Neuronal stem cell (in vitro differentiated cells): Measurements from ENCODE around the gene SCYGR3.

ENCODE experiments used
- DNase-seq: peaks from one replicate; pipeline ENCODE4 v3.0.0-alpha.2; 2013; ENCODE audit warnings: low spot score
- H2AFZ ChIP-seq: one replicate; pipeline ENCODE4 v1.6.1; 2013; ENCODE audit warnings: mild to moderate bottlenecking, low read length, inconsistent platforms
- H2AK5ac ChIP-seq: 2 replicates; pipeline ENCODE4 v1.6.1; 2013; ENCODE audit warnings: low read depth, mild to moderate bottlenecking, inconsistent platforms, low read length, moderate library complexity, mixed read lengths
- H2BK120ac ChIP-seq: 2 replicates; pipeline ENCODE4 v1.6.1; 2013; ENCODE audit warnings: low read depth, mild to moderate bottlenecking, inconsistent platforms, low read length, moderate library complexity, mixed read lengths
- H2BK12ac ChIP-seq: one replicate; pipeline ENCODE4 v1.6.1; 2013; ENCODE audit warnings: low read length, inconsistent platforms
- H2BK15ac ChIP-seq: 2 replicates; pipeline ENCODE4 v1.6.1; 2013; ENCODE audit warnings: mild to moderate bottlenecking, low read length, inconsistent platforms, mixed read lengths
- H2BK5ac ChIP-seq: one replicate; pipeline ENCODE4 v1.6.1; 2013; ENCODE audit warnings: inconsistent platforms, mild to moderate bottlenecking, low read length, moderate library complexity
- H3K14ac ChIP-seq: one replicate; pipeline ENCODE4 v1.6.1; 2013; ENCODE audit warnings: low read length, inconsistent platforms
- H3K18ac ChIP-seq: 2 replicates; pipeline ENCODE4 v1.6.1; 2013; ENCODE audit warnings: low read length, inconsistent platforms
- H3K23ac ChIP-seq: 2 replicates; pipeline ENCODE4 v1.6.1; 2013; ENCODE audit warnings: low read depth, mild to moderate bottlenecking, mixed read lengths, low read length, inconsistent platforms; ENCODE audit not compliant: poor library complexity
- H3K27ac ChIP-seq: replicated peaks from 3 replicates; pipeline ENCODE4 v1.5.1; 2013; ENCODE audit warnings: low read length, inconsistent platforms
- H3K27me3 ChIP-seq, 3 experiments: 2 replicates each; pipeline ENCODE4 v1.6.1; 2013; ENCODE audit warnings: low read length in 3 of 3, mild to moderate bottlenecking in 2 of 3, inconsistent platforms in 1 of 3, low read depth in 1 of 3, mixed read lengths in 1 of 3, moderate library complexity in 1 of 3; ENCODE audit not compliant: control insufficient read depth in 3 of 3, insufficient read depth in 3 of 3
- H3K36me3 ChIP-seq, 2 donors: replicated peaks in 1 of 2; 2 replicates each; pipeline ENCODE4 v1.6.1; 2013; ENCODE audit warnings: low read length in 2 of 2; ENCODE audit not compliant: control insufficient read depth in 2 of 2, insufficient read depth in 2 of 2
- H3K4ac ChIP-seq: 2 replicates; pipeline ENCODE4 v1.6.1; 2013; ENCODE audit warnings: inconsistent platforms, mild to moderate bottlenecking, low read length, moderate library complexity
- H3K4me1 ChIP-seq, 2 donors: 1 replicate in 1 of 2; 2 replicates in 1 of 2; pipeline ENCODE4 v1.6.1; 2013; ENCODE audit warnings: low read length in 2 of 2, low read depth in 1 of 2; ENCODE audit not compliant: control insufficient read depth in 2 of 2, insufficient read depth in 1 of 2
- H3K4me2 ChIP-seq: one replicate; pipeline ENCODE4 v1.6.1; 2013; ENCODE audit warnings: mild to moderate bottlenecking, low read length, inconsistent platforms; ENCODE audit not compliant: insufficient read depth, poor library complexity, severe bottlenecking
- H3K4me3 ChIP-seq, 2 donors: 2 replicates each; pipeline ENCODE4 v1.5.1; 2013; ENCODE audit warnings: low read length in 2 of 2, mild to moderate bottlenecking in 2 of 2, inconsistent platforms in 1 of 2, moderate library complexity in 1 of 2
- H3K79me1 ChIP-seq: one replicate; pipeline ENCODE4 v1.6.1; 2013; ENCODE audit warnings: low read depth, mild to moderate bottlenecking, inconsistent platforms, low read length, moderate library complexity
- H3K9ac ChIP-seq: one replicate; pipeline ENCODE4 v1.6.1; 2013; ENCODE audit warnings: mild to moderate bottlenecking, low read depth, low read length, inconsistent platforms; ENCODE audit not compliant: poor library complexity
- H3K9me3 ChIP-seq, 2 donors: replicated peaks in 1 of 2; 2 replicates each; pipeline versions ENCODE3 to v1.6.1; 2013; ENCODE audit warnings: low read length in 2 of 2, mild to moderate bottlenecking in 2 of 2, inconsistent platforms in 1 of 2, low read depth in 1 of 2, mixed read lengths in 1 of 2, moderate library complexity in 1 of 2; ENCODE audit not compliant: control insufficient read depth in 2 of 2, insufficient read depth in 1 of 2
- H4K8ac ChIP-seq: one replicate; pipeline ENCODE4 v1.6.1; 2013; ENCODE audit warnings: low read depth, mild to moderate bottlenecking, inconsistent platforms, low read length, moderate library complexity
- H4K91ac ChIP-seq: one replicate; pipeline ENCODE4 v1.6.1; 2013; ENCODE audit warnings: low read length, low read depth, mild to moderate bottlenecking, inconsistent platforms; ENCODE audit not compliant: poor library complexity
- WGBS, 2 donors: extraction: QIAGEN DNeasy Blood & Tissue Kit; methylation state at CpG; one replicate each; pipeline ENCODE4 v1.1.7; 2013; ENCODE audit warnings: missing lambda C conversion rate in 2 of 2, mixed read lengths in 1 of 2; ENCODE audit not compliant: insufficient read length in 2 of 2, insufficient replicate concordance in 1 of 2; ENCODE audit errors: extremely low coverage in 2 of 2; 5-methylcytosine and 5-hydroxymethylcytosine counted together

Gene SCYGR3

DNA sequence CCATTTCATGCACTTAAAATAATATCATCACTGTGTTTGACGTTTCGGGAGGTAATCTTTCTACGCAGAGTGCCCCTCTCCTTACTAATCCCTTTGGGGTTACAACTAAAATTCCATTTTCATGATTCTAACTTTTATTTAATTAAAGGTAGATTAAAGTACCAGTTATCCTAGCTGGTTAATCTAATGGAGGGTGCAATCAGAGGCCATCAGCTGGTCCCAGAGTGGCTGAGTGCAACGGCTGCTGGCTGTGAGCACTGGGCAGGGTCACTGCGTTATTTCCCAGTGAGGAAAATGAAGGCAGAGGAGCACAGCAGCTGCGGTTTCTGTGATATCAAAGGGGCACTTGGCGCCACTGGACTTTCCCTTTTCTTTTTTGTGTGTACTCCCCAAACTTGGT lies 14.8 kb upstream of the SCYGR3 start:
- H3K14ac ChIP-seq = no peak overlapping the region
- no peaks in the 10 kb centered on the region for H3K79me1 ChIP-seq
- no peak overlapping the region for H3K18ac ChIP-seq
- WGBS, 2 donors = no CpG with 5 or more reads among the region's 7 CpGs
- H3K4ac ChIP-seq = no peak overlapping the region
- H2AFZ ChIP-seq = no peak overlapping the region
- no peaks in the 10 kb centered on the region for H3K27me3 ChIP-seq
- H3K4me2 ChIP-seq = no peak overlapping the region
- no peak overlapping the region for H4K91ac ChIP-seq
- H2BK12ac ChIP-seq = no peak overlapping the region
- H3K36me3 ChIP-seq = no peaks in the 10 kb centered on the region
- H3K9ac ChIP-seq = no peak overlapping the region
- no peak overlapping the region for H3K23ac ChIP-seq
- no peak overlapping the region for H2BK15ac ChIP-seq
- H3K9me3 ChIP-seq = no peaks in the 10 kb centered on the region
- no peak overlapping the region for H3K4me3 ChIP-seq
- no peak overlapping the region for H2BK5ac ChIP-seq
- no peak overlapping the region for H4K8ac ChIP-seq
- H3K27ac ChIP-seq = no peak overlapping the region
- no peak overlapping the region for H2BK120ac ChIP-seq
- H2AK5ac ChIP-seq = no peak overlapping the region
- DNase-seq = no peak
- H3K4me1 ChIP-seq = no peaks in the 10 kb centered on the region

DNA sequence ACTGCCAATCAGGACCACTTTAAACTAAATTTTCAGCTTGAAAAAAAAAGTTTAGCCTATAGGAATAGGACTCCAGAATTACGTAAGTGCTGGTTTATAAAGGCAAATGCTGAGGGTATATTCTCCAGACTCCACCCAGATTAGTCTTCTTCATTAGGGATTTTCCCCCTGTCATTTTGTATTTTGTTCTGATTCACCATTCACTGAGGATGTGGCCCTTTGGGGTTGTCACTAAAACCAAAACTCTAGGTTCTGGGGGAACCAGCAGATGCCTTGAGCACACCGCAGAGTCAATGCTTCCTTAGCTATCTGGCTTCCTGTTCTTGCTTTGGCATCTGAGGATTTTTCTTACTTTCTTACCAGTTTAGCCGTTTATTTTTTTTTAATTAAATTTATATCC lies 13.1 kb upstream of the SCYGR3 start:
- Histone ChIP-seq H3K14ac (no peak overlapping the region), H3K79me1 (no peaks in the 10 kb centered on the region), H4K91ac (no peak overlapping the region), H3K27ac (no peak overlapping the region), H3K9ac (no peak overlapping the region), H2BK120ac (no peak overlapping the region), H3K4ac (no peak overlapping the region), H2AFZ (no peak overlapping the region), H3K9me3 (no peaks in the 10 kb centered on the region), H3K36me3 (no peaks in the 10 kb centered on the region), H3K4me1 (no peaks in the 10 kb centered on the region), H3K4me3 (no peak overlapping the region), H2BK5ac (no peak overlapping the region), H3K27me3 (no peaks in the 10 kb centered on the region), H4K8ac (no peak overlapping the region), H2AK5ac (no peak overlapping the region), H3K23ac (no peak overlapping the region), H3K4me2 (no peak overlapping the region), H2BK15ac (no peak overlapping the region), H3K18ac (no peak overlapping the region), H2BK12ac (no peak overlapping the region)
- DNase-seq = no peak
- no CpG with 5 or more reads among the region's 3 CpGs for WGBS, 2 donors

DNA sequence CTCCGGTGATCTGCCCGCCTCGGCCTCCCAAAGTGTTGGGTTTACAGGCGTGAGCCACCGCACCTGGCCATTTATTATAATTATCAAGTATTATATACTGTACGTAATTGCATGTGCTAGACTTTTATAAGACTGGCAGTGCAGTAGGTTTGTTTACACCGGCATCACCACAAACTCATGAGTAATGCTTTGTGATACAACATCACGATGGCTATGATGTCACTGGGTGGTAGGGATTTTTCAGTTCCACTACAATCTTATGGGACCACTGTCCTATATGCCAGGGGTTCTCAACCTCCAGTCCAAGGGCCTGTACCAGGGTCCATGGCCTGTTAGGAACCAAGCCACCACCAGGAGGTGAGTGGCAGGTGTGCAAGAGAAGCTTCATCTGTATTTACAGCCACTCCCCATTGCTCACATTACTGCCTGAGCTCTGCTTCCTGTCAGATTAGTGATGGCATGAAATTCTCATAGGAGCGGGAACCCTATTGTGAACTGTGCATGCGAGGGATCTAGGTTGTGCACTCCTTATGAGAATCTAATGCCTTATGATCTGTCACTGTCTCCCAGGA lies 12.0 kb upstream of the SCYGR3 start:
- DNase-seq = no peak
- Histone ChIP-seq H2BK5ac (no peak overlapping the region), H3K4me3 (no peak overlapping the region), H3K79me1 (no peaks in the 10 kb centered on the region), H2BK15ac (no peak overlapping the region), H3K18ac (no peak overlapping the region), H2BK12ac (no peak overlapping the region), H2AK5ac (no peak overlapping the region), H3K36me3 (no peaks in the 10 kb centered on the region), H3K4me1 (no peaks in the 10 kb centered on the region), H3K23ac (no peak overlapping the region), H3K9me3 (no peaks in the 10 kb centered on the region), H3K4ac (no peak overlapping the region), H3K14ac (no peak overlapping the region), H3K27me3 (no peaks in the 10 kb centered on the region), H3K9ac (no peak overlapping the region), H3K27ac (no peak overlapping the region), H2BK120ac (no peak overlapping the region), H4K91ac (no peak overlapping the region), H3K4me2 (no peak overlapping the region), H2AFZ (no peak overlapping the region), H4K8ac (no peak overlapping the region)
- WGBS, 2 donors = no CpG with 5 or more reads among the region's 10 CpGs

DNA sequence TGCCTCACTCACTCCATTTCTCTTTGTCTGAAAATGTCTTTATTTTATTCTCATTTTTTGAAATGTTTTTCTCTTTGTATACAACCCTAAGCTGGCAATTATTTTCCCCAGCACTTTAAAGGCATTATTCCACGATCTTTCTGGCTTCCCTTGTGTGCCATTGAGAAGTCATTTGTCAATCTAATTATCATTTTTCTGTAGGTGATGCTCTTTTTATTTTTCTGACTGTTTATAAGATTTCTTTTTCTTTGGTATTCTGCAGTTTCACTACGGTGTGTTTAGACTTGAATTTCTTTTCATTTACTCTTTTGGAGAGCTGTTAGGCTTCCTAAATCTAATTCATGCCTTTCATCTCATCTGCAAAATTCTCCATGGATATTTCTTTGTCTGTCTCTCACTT lies 10.8 kb upstream of the SCYGR3 start:
- no peaks in the 10 kb centered on the region for H3K9me3 ChIP-seq
- no peak overlapping the region for H2BK5ac ChIP-seq
- H3K23ac ChIP-seq = no peak overlapping the region
- no peak overlapping the region for H3K9ac ChIP-seq
- no peak overlapping the region for H2BK12ac ChIP-seq
- no peak overlapping the region for H3K4me3 ChIP-seq
- H4K91ac ChIP-seq = no peak overlapping the region
- no peaks in the 10 kb centered on the region for H3K79me1 ChIP-seq
- no peak overlapping the region for H4K8ac ChIP-seq
- WGBS, 2 donors = no CpG with 5 or more reads among the region's 2 CpGs
- H3K36me3 ChIP-seq = no peaks in the 10 kb centered on the region
- no peak overlapping the region for H3K4me2 ChIP-seq
- H2BK15ac ChIP-seq = no peak overlapping the region
- no peaks in the 10 kb centered on the region for H3K4me1 ChIP-seq
- H2AK5ac ChIP-seq = no peak overlapping the region
- H3K27me3 ChIP-seq = no peaks in the 10 kb centered on the region
- H3K14ac ChIP-seq = no peak overlapping the region
- H3K27ac ChIP-seq = no peak overlapping the region
- no peak overlapping the region for H3K4ac ChIP-seq
- no peak overlapping the region for H2AFZ ChIP-seq
- no peak for DNase-seq
- no peak overlapping the region for H3K18ac ChIP-seq
- H2BK120ac ChIP-seq = no peak overlapping the region
